T-helper 2 cell treated with Interferon-gamma antibody and Interleukin-4, amounts not matched to agents 100 ng/mL and 5 ng/mL, for 36 hours (primary cell): ENCODE data around the gene AKAP6. TPM values are rescaled to one million over a fixed set of nuclear protein-coding genes. Genes with fewer than 3 reads are reported as not detected.

ENCODE experiments used
- intact Hi-C: fragments of 100-400 bp; cut with micrococcal nuclease; formaldehyde crosslinking; loops from one replicate; pipeline ENCODE4 v1.15.1; 2023
- total RNA-seq: library from RNA; stranded (reverse); gene quantifications from 2 replicates; pipeline ENCODE4 v1.2.3, GENCODE V29; 2022

The AKAP6 gene
- total RNA-seq, 1 donor from 2014 or later: 1.4 TPM

DNA sequence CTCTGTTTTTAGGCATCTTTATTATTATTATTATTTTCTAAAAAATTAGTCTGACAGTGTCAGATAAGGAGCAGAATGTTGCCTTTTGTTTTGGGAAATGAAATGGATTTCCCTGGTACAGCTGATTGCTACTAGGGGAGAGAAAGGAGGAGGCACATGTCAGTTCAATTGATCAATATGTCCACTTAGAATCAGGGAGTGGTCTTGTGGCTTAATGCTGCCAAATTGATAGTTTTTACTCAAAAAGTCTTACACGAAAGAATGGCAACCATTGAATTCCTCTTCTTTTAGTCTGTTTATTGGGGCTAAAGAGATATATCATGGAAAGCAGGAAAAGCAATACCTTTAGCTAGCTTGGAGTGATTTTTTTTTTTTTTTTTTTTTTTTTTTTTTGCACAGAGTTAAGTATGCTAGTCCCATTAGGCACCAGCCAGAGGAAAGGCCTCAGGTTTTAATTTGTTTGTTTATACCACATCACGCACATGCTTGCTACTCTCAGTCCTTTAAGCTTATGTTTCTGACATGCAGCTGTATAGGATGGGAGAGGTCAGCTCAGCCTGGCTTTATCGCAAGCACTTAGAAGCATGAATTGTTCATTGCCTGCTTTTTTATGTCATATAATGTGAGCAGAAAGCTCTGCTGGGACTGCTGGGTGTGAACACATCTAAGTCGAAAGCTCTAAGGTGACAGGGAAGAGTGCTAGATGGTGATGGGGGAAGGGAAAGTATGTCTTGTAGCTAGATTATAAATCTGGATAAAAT is 1.4 kb downstream of the AKAP6 start:
- intact Hi-C loops: no loop called here

DNA sequence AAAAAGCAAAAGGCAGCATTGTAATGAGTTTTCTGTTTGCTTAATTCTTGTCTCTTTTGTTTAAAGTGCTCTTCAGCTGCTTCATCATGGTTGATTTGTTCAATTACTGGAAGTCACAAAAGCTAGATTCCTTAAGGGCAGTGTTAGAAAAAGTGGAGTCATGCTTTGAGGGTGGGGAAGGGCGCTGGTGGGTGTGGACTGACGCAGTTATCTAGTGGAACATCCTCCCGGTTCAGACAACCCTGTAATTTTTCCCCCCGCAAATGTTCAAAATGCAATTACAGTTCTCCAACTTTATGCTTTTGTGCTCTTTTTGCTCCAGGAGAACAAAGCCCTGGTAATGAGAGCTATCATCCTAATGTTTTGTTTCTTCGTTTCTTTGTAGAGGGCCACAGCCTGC is 2.1 kb downstream of the AKAP6 start:
- intact Hi-C loops: no loop called here

- intact Hi-C loops: no loop called here
Observed at GRCh38 chr14:32332415-32333316, 3.6 kb downstream of the AKAP6 start.

DNA sequence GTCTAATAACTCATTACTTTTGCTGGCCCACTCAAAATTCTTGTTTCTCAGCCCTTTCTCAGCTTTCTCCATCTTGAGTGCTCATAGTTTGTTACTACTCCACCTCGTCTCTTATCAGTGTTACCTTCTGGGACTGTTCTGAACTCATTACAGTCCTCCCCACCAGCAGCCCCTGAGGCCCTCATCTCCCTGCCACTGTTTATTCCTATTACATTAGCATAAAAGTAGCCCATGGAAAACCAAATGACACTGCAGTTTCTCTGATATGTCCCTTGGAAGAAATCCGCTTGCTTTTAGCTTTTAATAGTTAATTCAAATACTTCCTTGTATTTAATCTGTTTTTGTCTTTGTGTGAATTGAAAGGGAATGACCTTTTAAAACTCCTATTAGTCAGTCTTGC is 7.6 kb downstream of the AKAP6 start:
- intact Hi-C loops: no loop called here

DNA sequence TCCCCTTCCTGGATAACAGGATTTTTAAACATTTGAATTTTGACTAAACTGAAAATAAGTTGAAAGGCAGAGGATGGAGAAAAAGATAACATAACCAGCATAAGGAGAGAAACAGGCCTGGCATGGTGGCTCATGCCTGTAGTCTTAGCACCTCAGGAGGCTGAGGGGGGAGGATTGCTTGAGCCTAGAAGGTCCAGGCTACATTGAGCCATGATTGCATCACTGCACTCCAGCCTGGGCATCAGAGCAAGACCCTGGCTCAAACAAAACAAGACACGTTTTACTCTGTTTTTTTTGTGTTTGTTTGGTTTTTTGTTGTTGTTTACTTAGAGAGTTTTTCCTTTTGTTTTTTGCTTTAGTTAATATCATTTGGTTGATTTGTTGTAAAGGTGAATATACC is 8.7 kb downstream of the AKAP6 start:
- intact Hi-C loops: no loop called here

DNA sequence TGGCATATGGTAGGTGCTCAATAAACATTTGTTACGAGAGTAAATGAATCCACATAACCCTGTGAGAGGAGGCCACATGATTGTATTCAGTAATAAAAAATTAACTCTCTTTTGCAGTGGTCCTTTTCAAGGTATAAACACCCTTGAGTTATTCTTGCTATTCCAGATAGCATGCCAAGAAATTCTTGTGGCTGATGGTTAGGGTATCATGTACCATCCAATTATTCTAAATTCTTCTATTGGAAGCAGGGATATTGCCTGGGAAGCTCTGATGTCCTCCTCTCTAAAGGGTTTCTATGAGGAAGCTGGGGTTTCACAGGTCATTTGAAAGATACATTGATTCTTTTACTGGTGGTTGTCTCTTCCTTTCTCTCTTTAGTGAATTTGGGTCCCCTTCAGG is 10.1 kb downstream of the AKAP6 start:
- intact Hi-C loops: no loop called here

DNA sequence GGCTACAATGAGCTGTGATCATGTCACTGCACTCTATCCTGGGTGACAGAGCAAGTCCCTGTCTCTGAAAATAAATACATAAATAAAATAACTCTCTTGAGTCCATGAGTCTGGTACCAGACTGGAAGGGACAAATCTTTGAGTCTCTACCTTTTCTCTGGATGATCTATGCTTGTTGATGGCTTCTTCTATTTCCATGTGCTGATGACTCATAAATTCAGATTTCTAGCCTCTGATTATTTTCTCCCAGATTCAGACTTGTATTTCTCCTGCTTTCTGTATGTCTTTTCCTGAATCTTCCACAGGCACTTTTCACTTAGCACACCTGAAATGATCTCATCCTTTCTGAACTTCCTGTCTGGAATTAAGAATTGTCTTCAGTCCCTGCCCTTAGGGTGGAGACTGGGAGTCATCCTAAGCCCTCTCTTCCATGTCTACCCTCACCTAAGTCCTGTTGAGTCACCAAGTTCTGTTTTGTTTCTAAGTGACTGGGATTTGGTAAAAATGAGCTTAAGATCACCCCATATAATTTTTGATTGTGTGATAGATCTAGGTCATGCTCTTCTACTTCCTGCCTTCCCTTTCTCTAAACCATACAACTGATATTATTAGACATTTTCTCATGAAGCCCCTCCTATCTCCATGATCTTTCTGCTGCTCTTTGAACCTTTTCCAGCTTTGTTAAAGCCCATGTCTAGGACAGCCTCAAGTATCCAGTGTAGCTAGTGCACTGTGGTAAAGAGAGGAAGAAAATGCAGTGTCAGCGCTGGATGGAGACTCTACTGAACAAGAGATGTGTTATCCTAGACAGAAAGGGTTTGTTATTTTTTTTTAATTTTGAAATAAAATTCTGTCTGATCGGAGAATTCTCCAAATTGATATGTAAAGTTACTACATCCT is 13.1 kb downstream of the AKAP6 start:
- intact Hi-C loops: no loop called here

DNA sequence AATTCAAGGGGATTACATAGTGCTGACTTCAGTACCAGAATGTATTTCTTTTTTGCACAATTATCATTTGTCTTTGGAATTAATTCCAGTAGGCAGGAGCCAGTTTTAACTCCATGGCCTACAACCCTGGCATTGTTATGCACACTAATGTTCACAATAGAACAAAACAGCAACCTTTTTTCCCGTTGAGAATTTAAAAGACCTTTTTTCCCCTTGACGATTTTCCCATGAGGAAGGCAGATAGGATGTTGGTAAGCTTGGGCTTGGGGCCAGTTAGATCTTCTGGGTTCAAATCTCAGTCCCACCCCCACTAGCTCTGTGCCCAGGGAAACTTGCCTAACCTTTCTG is 13.7 kb downstream of the AKAP6 start:
- intact Hi-C loops: no loop called here

- intact Hi-C loops: no loop called here
Observed at GRCh38 chr14:32343926-32344430, 14.9 kb downstream of the AKAP6 start.

GRCh38 chr14:32345311-32345791 is 16.3 kb downstream of the AKAP6 start:
- intact Hi-C loops: no loop called here

- intact Hi-C loops: no loop called here
Observed at GRCh38 chr14:32349322-32349721, 20.2 kb downstream of the AKAP6 start.

- intact Hi-C loops: no loop called here
Observed at GRCh38 chr14:32350020-32350419, 20.9 kb downstream of the AKAP6 start.

- intact Hi-C loops: no loop called here
Observed at GRCh38 chr14:32352631-32353030, 23.5 kb downstream of the AKAP6 start.

- intact Hi-C loops: no loop called here
Observed at GRCh38 chr14:32354716-32355115, 25.6 kb downstream of the AKAP6 start.

- intact Hi-C loops: no loop called here
Observed at GRCh38 chr14:32358781-32359180, 29.7 kb downstream of the AKAP6 start.

DNA sequence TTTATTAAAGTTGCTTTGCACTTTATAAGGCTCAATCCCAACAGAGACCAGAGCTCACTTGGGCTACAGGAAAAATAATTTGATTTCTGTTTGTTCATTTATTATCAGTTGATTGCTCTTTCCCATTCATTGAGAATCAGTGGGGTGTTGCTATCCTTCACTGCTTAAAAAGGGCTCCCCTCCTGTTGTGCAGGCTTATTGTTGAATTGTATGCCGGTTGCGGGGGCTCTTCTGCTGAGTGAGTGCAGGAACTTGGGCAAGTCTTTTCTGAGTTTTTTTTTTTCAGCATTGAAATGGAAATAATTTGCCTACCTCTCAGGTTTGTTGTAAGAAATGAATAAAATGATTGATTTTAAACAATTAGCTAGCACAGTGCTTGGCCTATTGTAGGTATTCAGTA is 32.6 kb downstream of the AKAP6 start:
- intact Hi-C loops: no loop called here

DNA sequence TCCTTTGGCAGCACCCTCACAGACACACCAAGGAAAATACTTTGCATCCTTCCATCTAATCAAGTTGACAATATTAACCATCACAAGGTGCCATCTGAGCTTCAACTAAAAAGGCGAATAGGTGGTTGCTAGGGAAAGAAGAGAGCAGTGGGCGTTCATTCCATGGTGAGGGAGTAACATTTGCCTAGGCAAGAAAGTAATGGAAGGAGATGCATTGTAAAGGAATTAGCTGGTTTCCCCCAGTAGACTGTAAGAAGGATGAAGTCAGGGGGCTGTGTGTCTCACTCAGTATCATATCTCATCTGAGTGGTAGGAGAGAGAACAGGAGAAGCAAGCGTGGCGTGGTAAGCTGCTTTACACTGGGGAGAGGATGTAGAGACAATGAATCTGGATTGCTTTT is 34.7 kb downstream of the AKAP6 start:
- intact Hi-C loops: no loop called here

DNA sequence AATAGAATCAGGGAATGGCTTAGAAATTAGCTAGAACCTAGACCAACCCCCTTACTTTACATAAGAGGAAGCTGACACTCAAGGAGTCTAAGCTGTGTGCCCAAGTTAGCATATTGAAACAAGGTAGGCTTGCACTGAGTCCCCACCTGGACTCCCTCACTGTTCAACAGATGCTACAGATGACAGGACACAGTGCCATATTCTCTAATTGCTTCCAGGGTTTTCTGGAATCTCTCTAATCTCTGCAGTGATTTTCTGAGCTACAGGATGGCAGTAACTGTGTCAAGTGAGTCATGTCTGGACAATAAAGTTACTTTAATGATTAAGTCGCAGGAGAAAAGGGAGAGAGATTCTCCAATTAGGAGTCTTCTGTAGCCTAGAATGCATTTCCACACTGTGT is 35.8 kb downstream of the AKAP6 start:
- intact Hi-C loops: no loop called here

- intact Hi-C loops: no loop called here
Observed at GRCh38 chr14:32366256-32366879, 37.3 kb downstream of the AKAP6 start.

- intact Hi-C loops: no loop called here
Observed at GRCh38 chr14:32366986-32367385, 37.9 kb downstream of the AKAP6 start.

GRCh38 chr14:32367516-32367915 is 38.4 kb downstream of the AKAP6 start:
- intact Hi-C loops: no loop called here
